ENCODE measurements around the gene ASIP.

DNA sequence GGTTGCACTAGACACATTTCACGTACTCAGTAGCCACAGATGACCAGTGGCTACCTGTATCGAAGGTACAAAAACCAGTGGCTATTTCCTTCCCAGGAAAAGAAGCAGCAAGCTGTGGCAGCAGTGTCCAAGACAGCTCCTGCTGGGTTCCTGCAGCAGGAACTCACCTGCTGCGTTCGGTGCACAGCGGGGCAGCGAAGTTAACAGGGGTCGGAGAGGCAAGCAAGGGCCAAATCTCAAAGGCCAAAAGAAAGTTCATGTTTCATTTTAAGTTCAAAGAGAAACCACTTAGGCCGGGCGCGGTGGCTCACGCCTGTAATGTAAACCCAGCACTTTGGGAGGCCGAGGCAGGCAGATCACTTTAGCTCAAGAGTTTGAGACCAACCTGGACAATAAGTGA lies 26.9 kb downstream of the ASIP start:
- TF ChIP-seq, protein P1, sequence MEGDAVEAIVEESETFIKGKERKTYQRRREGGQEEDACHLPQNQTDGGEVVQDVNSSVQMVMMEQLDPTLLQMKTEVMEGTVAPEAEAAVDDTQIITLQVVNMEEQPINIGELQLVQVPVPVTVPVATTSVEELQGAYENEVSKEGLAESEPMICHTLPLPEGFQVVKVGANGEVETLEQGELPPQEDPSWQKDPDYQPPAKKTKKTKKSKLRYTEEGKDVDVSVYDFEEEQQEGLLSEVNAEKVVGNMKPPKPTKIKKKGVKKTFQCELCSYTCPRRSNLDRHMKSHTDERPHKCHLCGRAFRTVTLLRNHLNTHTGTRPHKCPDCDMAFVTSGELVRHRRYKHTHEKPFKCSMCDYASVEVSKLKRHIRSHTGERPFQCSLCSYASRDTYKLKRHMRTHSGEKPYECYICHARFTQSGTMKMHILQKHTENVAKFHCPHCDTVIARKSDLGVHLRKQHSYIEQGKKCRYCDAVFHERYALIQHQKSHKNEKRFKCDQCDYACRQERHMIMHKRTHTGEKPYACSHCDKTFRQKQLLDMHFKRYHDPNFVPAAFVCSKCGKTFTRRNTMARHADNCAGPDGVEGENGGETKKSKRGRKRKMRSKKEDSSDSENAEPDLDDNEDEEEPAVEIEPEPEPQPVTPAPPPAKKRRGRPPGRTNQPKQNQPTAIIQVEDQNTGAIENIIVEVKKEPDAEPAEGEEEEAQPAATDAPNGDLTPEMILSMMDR (IDR thresholded peaks at IDR 0.05), result no peak
- TF ChIP-seq EP300 (IDR thresholded peaks at IDR 0.05), result no peak
- TF ChIP-seq POLR2AphosphoS5 (IDR thresholded peaks at IDR 0.05), result no peak

All from gastroesophageal sphincter (tissue), 3 donors.